Hepatocyte (in vitro differentiated cells): ENCODE results near the gene CTBP2. TPM values are rescaled to one million over a fixed set of nuclear protein-coding genes. Genes with fewer than 3 reads are reported as not detected.

Experiments
- DNase-seq: peaks from one replicate; pipeline ENCODE4 v3.0.0-alpha.2; 2016; ENCODE audit warnings: low spot score
- H2AFZ ChIP-seq: fragments of 200-600 bp; sonication (generic); 2 replicates; pipeline ENCODE4 v1.6.0; 2016; ENCODE audit warnings: antibody characterized with exemption, mild to moderate bottlenecking
- H3K27ac ChIP-seq: fragments of 200-600 bp; sonication (generic); 2 replicates; pipeline ENCODE4 v1.5.1; 2016; ENCODE audit warnings: mild to moderate bottlenecking
- H3K27me3 ChIP-seq: fragments of 200-600 bp; sonication (generic); 2 replicates; pipeline ENCODE4 v1.6.1; 2016
- H3K36me3 ChIP-seq: fragments of 200-600 bp; sonication (generic); replicated peaks from 2 replicates; pipeline ENCODE4 v1.5.1; 2016; ENCODE audit warnings: low read depth; ENCODE audit not compliant: insufficient read depth
- H3K4me1 ChIP-seq: fragments of 200-600 bp; sonication (generic); 2 replicates; pipeline ENCODE4 v1.5.1; 2016; ENCODE audit warnings: mild to moderate bottlenecking, moderate library complexity; ENCODE audit not compliant: insufficient read depth
- H3K4me2 ChIP-seq: fragments of 200-600 bp; sonication (generic); 2 replicates; pipeline ENCODE4 v1.6.0; 2016
- H3K4me3 ChIP-seq: fragments of 200-600 bp; sonication (generic); 2 replicates; pipeline ENCODE4 v1.5.1; 2016; ENCODE audit warnings: mild to moderate bottlenecking
- H3K79me2 ChIP-seq: fragments of 200-600 bp; sonication (generic); 2 replicates; pipeline ENCODE4 v1.6.0; 2017; ENCODE audit warnings: mild to moderate bottlenecking
- H3K9me2 ChIP-seq: fragments of 200-600 bp; sonication (generic); replicated peaks from 2 replicates; pipeline ENCODE4 v1.6.0; 2017; ENCODE audit warnings: mild to moderate bottlenecking; ENCODE audit not compliant: insufficient read depth
- H3K9me3 ChIP-seq: fragments of 200-600 bp; sonication (generic); 2 replicates; pipeline ENCODE4 v1.5.1; 2016; ENCODE audit warnings: low read depth, mild to moderate bottlenecking
- H4K20me1 ChIP-seq: fragments of 200-600 bp; sonication (generic); 2 replicates; pipeline ENCODE4 v1.6.0; 2016; ENCODE audit warnings: mild to moderate bottlenecking; ENCODE audit not compliant: insufficient read depth, poor library complexity, severe bottlenecking
- EZH2 ChIP-seq: fragments of 200-600 bp; sonication (generic); IDR thresholded peaks from 2 replicates; pipeline ENCODE4 v1.6.1; 2016; ENCODE audit warnings: antibody characterized with exemption, mild to moderate bottlenecking, borderline replicate concordance
- EZH2phosphoT487 ChIP-seq: fragments of 200-600 bp; sonication (generic); IDR thresholded peaks from one replicate; pipeline ENCODE4 v1.6.1; 2018; ENCODE audit warnings: antibody characterized with exemption, mild to moderate bottlenecking, low read depth, moderate library complexity; ENCODE audit not compliant: unreplicated experiment, severe bottlenecking
- WGBS: methylation state at CpG from one replicate; pipeline ENCODE4 v1.1.6; 2016; ENCODE audit warnings: low lambda C conversion rate; ENCODE audit errors: missing lambda C conversion rate; 5-methylcytosine and 5-hydroxymethylcytosine counted together
- polyA plus RNA-seq: library from polyadenylated mRNA; unstranded; fragments of >200 nt; fragmentation: Nextera tagmentation; extraction: Ambion mirVana; gene quantifications from 2 replicates; pipeline ENCODE4 v1.2.1, GENCODE V29; 2016
- total RNA-seq: library from RNA; depleted of rRNA; stranded (reverse); fragments of >200 nt; gene quantifications from 2 replicates; pipeline ENCODE4 v1.2.3, GENCODE V29; 2014
- TF ChIP-seq, protein P1 (sequence below): fragments of 200-600 bp; sonication (generic); IDR thresholded peaks from 2 replicates; pipeline ENCODE4 v1.5.1; 2016; ENCODE audit warnings: antibody characterized with exemption, mild to moderate bottlenecking; ENCODE audit not compliant: poor library complexity

Gene CTBP2
- total and polyA plus RNA-seq, 2 experiments from 2014 or later: 61.3 to 81.0 TPM

- DNase-seq: no peak
- Histone ChIP-seq H3K9me2 (no peaks in the 10 kb centered on the region), H3K36me3 (peaks cover 4% of the 10 kb centered on the region), H3K27ac (no peak overlapping the region), H2AFZ (no peak overlapping the region), H3K9me3 (no peaks in the 10 kb centered on the region), H3K79me2 (peaks cover 4% of the 10 kb centered on the region), H3K4me3 (no peak overlapping the region), H3K4me2 (no peak overlapping the region), H4K20me1 (peaks cover 11% of the 10 kb centered on the region), H3K27me3 (no peaks in the 10 kb centered on the region), H3K4me1 (no peaks in the 10 kb centered on the region)
- WGBS: 96% methylated on average over 1 of the region's 1 CpG
- TF ChIP-seq EZH2: no peak
- TF ChIP-seq, protein P1, sequence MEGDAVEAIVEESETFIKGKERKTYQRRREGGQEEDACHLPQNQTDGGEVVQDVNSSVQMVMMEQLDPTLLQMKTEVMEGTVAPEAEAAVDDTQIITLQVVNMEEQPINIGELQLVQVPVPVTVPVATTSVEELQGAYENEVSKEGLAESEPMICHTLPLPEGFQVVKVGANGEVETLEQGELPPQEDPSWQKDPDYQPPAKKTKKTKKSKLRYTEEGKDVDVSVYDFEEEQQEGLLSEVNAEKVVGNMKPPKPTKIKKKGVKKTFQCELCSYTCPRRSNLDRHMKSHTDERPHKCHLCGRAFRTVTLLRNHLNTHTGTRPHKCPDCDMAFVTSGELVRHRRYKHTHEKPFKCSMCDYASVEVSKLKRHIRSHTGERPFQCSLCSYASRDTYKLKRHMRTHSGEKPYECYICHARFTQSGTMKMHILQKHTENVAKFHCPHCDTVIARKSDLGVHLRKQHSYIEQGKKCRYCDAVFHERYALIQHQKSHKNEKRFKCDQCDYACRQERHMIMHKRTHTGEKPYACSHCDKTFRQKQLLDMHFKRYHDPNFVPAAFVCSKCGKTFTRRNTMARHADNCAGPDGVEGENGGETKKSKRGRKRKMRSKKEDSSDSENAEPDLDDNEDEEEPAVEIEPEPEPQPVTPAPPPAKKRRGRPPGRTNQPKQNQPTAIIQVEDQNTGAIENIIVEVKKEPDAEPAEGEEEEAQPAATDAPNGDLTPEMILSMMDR: no peak
- TF ChIP-seq EZH2phosphoT487: no peak
Observed at GRCh38 chr10:124987788-124988187, 172.6 kb downstream of the CTBP2 start.

GRCh38 chr10:124985162-124985561 is 175.2 kb downstream of the CTBP2 start:
- H3K9me2 ChIP-seq: no peaks in the 10 kb centered on the region
- no peaks in the 10 kb centered on the region for H3K9me3 ChIP-seq
- peaks cover 7% of the 10 kb centered on the region for H3K36me3 ChIP-seq
- H3K4me1 ChIP-seq: no peaks in the 10 kb centered on the region
- H3K79me2 ChIP-seq: peaks cover 28% of the 10 kb centered on the region
- WGBS: 93% methylated on average over 5 of the region's 5 CpGs
- DNase-seq: no peak
- no peak overlapping the region for H3K27ac ChIP-seq
- no peak overlapping the region for H3K4me3 ChIP-seq
- H4K20me1 ChIP-seq: peaks cover 7% of the 10 kb centered on the region
- no peak for TF ChIP-seq EZH2
- TF ChIP-seq EZH2phosphoT487: no peak
- TF ChIP-seq, protein P1: no peak
- H2AFZ ChIP-seq: no peak overlapping the region
- H3K27me3 ChIP-seq: no peaks in the 10 kb centered on the region
- H3K4me2 ChIP-seq: no peak overlapping the region

GRCh38 chr10:124984376-124984775 is 176.0 kb downstream of the CTBP2 start:
- H3K9me2 ChIP-seq: no peaks in the 10 kb centered on the region
- no peak for TF ChIP-seq EZH2phosphoT487
- TF ChIP-seq, protein P1: no peak
- no peak for TF ChIP-seq EZH2
- 81% methylated on average over 1 of the region's 1 CpG for WGBS
- peaks cover 35% of the 10 kb centered on the region for H3K79me2 ChIP-seq
- no peak for DNase-seq
- H2AFZ ChIP-seq: no peak overlapping the region
- no peak overlapping the region for H3K4me2 ChIP-seq
- H3K4me3 ChIP-seq: no peak overlapping the region
- peak overlapping the region; percentile 3 for H3K27ac ChIP-seq
- H3K4me1 ChIP-seq: no peaks in the 10 kb centered on the region
- peaks cover 7% of the 10 kb centered on the region for H4K20me1 ChIP-seq
- H3K27me3 ChIP-seq: no peaks in the 10 kb centered on the region
- peaks cover 7% of the 10 kb centered on the region for H3K36me3 ChIP-seq
- H3K9me3 ChIP-seq: no peaks in the 10 kb centered on the region

- Histone ChIP-seq H3K9me2 (no peaks in the 10 kb centered on the region), H3K36me3 (peaks cover 7% of the 10 kb centered on the region), H3K4me1 (no peaks in the 10 kb centered on the region), H3K27ac (peak overlapping the region; percentile 15), H3K79me2 (peaks cover 39% of the 10 kb centered on the region), H2AFZ (no peak overlapping the region), H4K20me1 (peaks cover 8% of the 10 kb centered on the region), H3K9me3 (no peaks in the 10 kb centered on the region), H3K4me3 (no peak overlapping the region), H3K27me3 (no peaks in the 10 kb centered on the region), H3K4me2 (no peak overlapping the region)
- TF ChIP-seq, protein P1: no peak
- no peak for TF ChIP-seq EZH2phosphoT487
- no peak for TF ChIP-seq EZH2
- 66% methylated on average over 6 of the region's 6 CpGs for WGBS
- no peak for DNase-seq
Observed at GRCh38 chr10:124983321-124983720, 177.0 kb downstream of the CTBP2 start.
